GM23248 (cell line): ENCODE results near the gene MPP7. TPM values are rescaled to one million over a fixed set of nuclear protein-coding genes. Genes with fewer than 3 reads are reported as not detected.

Experiments
- DNase-seq: peaks from one replicate; pipeline ENCODE4 v3.0.0-alpha.2; 2015
- H2AFZ ChIP-seq: fragments of 200-600 bp; sonication (generic); 2 replicates; pipeline ENCODE4 v1.6.1; 2016; ENCODE audit warnings: antibody characterized with exemption
- H3F3A ChIP-seq: fragments of 200-600 bp; sonication (generic); 2 replicates; pipeline ENCODE4 v1.6.1; 2016; ENCODE audit warnings: mild to moderate bottlenecking, antibody characterized with exemption, mixed run types; ENCODE audit not compliant: insufficient read depth
- H3K27ac ChIP-seq: fragments of 200-600 bp; sonication (generic); 2 replicates; pipeline ENCODE4 v1.5.1; 2016; ENCODE audit warnings: mild to moderate bottlenecking
- H3K27me3 ChIP-seq: fragments of 200-600 bp; sonication (generic); replicated peaks from 2 replicates; pipeline ENCODE4 v1.6.1; 2016; ENCODE audit warnings: mild to moderate bottlenecking; ENCODE audit not compliant: insufficient read depth
- H3K36me3 ChIP-seq: fragments of 200-600 bp; sonication (generic); 2 replicates; pipeline ENCODE4 v1.6.1; 2016; ENCODE audit warnings: low read depth, mild to moderate bottlenecking
- H3K4me1 ChIP-seq: fragments of 200-600 bp; sonication (generic); 2 replicates; pipeline ENCODE4 v1.6.1; 2016; ENCODE audit warnings: mild to moderate bottlenecking; ENCODE audit not compliant: insufficient read depth
- H3K4me2 ChIP-seq: fragments of 200-600 bp; sonication (generic); one replicate; pipeline ENCODE4 v1.6.1; 2016; ENCODE audit warnings: mild to moderate bottlenecking; ENCODE audit not compliant: unreplicated experiment
- H3K4me3 ChIP-seq: fragments of 200-600 bp; sonication (generic); 2 replicates; pipeline ENCODE4 v1.5.1; 2016; ENCODE audit warnings: mild to moderate bottlenecking
- H3K79me2 ChIP-seq: fragments of 200-600 bp; sonication (generic); 2 replicates; pipeline ENCODE4 v1.6.1; 2016; ENCODE audit warnings: mild to moderate bottlenecking; ENCODE audit not compliant: insufficient read depth
- H3K9ac ChIP-seq: fragments of 200-600 bp; sonication (generic); 2 replicates; pipeline ENCODE4 v1.6.1; 2016; ENCODE audit warnings: mild to moderate bottlenecking
- H3K9me2 ChIP-seq: fragments of 200-600 bp; sonication (generic); 2 replicates; pipeline ENCODE4 v1.6.1; 2016; ENCODE audit warnings: mixed run types, mild to moderate bottlenecking, moderate library complexity; ENCODE audit not compliant: insufficient read depth
- H3K9me3 ChIP-seq: fragments of 200-600 bp; sonication (generic); one replicate; pipeline ENCODE4 v1.6.1; 2017; ENCODE audit warnings: low read depth
- H4K20me1 ChIP-seq: fragments of 200-600 bp; sonication (generic); 2 replicates; pipeline ENCODE4 v1.6.0; 2016; ENCODE audit not compliant: insufficient read depth
- EZH2 ChIP-seq: fragments of 200-600 bp; sonication (generic); IDR thresholded peaks from 2 replicates; pipeline ENCODE4 v1.6.1; 2018; ENCODE audit warnings: antibody characterized with exemption, mild to moderate bottlenecking; ENCODE audit not compliant: insufficient read depth, poor library complexity, severe bottlenecking
- EZH2phosphoT487 ChIP-seq: fragments of 200-600 bp; sonication (generic); IDR thresholded peaks from 2 replicates; pipeline ENCODE4 v1.6.1; 2018; ENCODE audit warnings: antibody characterized with exemption, moderate library complexity, mild to moderate bottlenecking, low read depth; ENCODE audit not compliant: insufficient read depth
- WGBS, 2 experiments: methylation state at CpG; one replicate each; pipeline ENCODE4 v1.1.6; 2015 to 2017; ENCODE audit warnings: low lambda C conversion rate in 2 of 2, low coverage in 1 of 2; ENCODE audit errors: missing lambda C conversion rate in 2 of 2; 5-methylcytosine and 5-hydroxymethylcytosine counted together
- in situ Hi-C: fragments of 300-500 bp; cut with MboI; formaldehyde crosslinking; loops from 2 replicates; pipeline ENCODE4 v1.15.0; 2020
- polyA plus RNA-seq: library from polyadenylated mRNA; unstranded; fragments of >200 nt; fragmentation: Nextera tagmentation; extraction: Ambion mirVana; gene quantifications from 2 replicates; pipeline ENCODE4 v1.2.1, GENCODE V29; 2016
- total RNA-seq: library from RNA; depleted of rRNA; stranded (reverse); fragments of >200 nt; shearing (Covaris generic); gene quantifications from 2 replicates; pipeline ENCODE4 v1.2.3, GENCODE V29; 2014

The MPP7 gene
- total and polyA plus RNA-seq, 2 experiments from 2014 or later, result 0.09 to 0.65 TPM

DNA sequence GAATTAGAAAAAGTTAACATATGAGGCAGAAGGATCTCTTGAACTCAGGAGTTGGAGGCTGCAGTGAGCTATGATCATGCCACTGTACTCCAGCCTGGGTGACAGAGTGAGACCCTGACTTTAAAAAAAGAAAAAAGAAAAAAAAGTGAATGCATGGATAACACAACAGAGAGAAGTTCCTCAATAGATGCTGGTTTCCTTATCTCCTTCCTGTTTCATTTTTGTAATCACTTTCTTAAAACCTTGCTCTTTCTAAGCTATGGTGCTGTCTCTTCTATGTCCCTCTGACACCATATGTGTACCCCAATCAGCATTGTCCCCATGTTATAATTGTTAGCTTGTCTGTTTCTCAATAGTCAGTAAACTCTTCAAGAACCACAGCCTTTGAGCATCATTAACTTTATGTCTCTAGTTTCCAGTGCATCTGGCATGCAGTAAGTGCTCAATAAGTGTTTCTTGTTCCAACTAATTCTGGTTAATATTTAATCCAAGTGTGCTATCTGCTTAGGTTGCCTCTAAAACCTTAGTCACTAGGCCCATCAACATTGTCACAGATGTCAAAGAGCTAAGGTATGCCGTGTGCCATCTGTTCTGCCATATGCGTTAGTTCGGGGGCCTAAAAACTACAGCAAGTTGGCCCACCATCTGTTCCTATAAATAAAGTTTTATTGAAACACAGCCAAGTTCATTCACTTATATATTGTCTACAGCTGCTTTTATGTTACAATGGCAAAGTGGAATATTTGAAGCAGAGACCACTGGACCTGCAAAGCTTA lies 36.2 kb downstream of the MPP7 start:
- Histone ChIP-seq H3K79me2 (no peaks in the 10 kb centered on the region), H3F3A (no peaks in the 10 kb centered on the region), H3K4me3 (no peak overlapping the region), H3K4me1 (no peaks in the 10 kb centered on the region), H3K36me3 (no peaks in the 10 kb centered on the region), H3K27me3 (peaks cover 5% of the 10 kb centered on the region; the same call in 1 of the 2 replicates), H3K9ac (no peak overlapping the region), H3K4me2 (no peak overlapping the region), H4K20me1 (no peaks in the 10 kb centered on the region), H3K9me3 (no peaks in the 10 kb centered on the region), H3K27ac (no peak overlapping the region), H3K9me2 (no peaks in the 10 kb centered on the region), H2AFZ (no peak overlapping the region)
- no peak for TF ChIP-seq EZH2
- no peak for TF ChIP-seq EZH2phosphoT487
- 80 to 91% methylated on average over 3 of the region's 3 CpGs for WGBS, 2 experiments
- no peak for DNase-seq
- in situ Hi-C loops, result no loop called here

DNA sequence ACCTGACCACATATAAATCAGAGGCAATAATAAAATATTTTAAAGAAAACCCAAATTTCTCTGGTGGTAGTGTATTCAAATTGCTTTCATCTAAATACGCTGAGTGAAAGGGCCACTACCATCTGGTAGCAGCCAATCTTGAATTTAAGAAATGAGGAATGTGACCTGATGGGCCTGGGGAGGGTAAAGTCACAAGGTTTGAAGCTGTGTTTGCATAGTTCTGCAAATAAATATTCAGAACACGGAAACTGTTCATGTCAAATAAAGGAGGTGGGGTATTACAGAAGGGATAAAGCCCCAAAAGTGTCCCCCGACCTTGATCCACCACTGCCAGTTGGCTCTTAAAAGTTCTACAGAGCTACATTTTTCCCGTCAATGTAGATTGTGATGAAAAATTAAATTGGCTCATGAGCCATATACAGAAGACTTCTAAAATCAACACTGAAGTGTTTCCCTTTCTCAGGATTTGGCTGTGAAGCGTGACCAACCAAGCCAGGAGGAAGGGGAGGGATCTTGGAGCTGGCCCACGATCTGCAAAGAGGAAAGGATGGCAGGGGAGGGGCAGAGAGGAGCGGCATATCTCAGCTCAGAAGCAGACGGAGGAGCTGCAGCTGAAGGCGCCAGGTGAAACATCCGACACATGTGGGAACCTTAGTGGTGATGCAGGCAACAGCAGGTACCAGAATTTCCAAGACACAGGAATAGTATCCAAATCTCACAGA lies 39.6 kb downstream of the MPP7 start:
- no peaks in the 10 kb centered on the region for H3K36me3 ChIP-seq
- H3K27me3 ChIP-seq, result peaks cover 5% of the 10 kb centered on the region; the same call in 1 of the 2 replicates
- H3K79me2 ChIP-seq, result no peaks in the 10 kb centered on the region
- WGBS, 2 experiments, result 32 to 37% methylated on average over 10 of the region's 10 CpGs
- H3K4me2 ChIP-seq, result no peak overlapping the region
- DNase-seq, result no peak
- TF ChIP-seq EZH2 (no peak), EZH2phosphoT487 (no peak)
- no peaks in the 10 kb centered on the region for H3F3A ChIP-seq
- H4K20me1 ChIP-seq, result no peaks in the 10 kb centered on the region
- H3K4me1 ChIP-seq, result no peaks in the 10 kb centered on the region
- H3K9me2 ChIP-seq, result no peaks in the 10 kb centered on the region
- H3K4me3 ChIP-seq, result no peak overlapping the region
- no peaks in the 10 kb centered on the region for H3K9me3 ChIP-seq
- no peak overlapping the region for H3K9ac ChIP-seq
- in situ Hi-C loops, result no loop called here
- no peak overlapping the region for H2AFZ ChIP-seq
- H3K27ac ChIP-seq, result no peak overlapping the region

DNA sequence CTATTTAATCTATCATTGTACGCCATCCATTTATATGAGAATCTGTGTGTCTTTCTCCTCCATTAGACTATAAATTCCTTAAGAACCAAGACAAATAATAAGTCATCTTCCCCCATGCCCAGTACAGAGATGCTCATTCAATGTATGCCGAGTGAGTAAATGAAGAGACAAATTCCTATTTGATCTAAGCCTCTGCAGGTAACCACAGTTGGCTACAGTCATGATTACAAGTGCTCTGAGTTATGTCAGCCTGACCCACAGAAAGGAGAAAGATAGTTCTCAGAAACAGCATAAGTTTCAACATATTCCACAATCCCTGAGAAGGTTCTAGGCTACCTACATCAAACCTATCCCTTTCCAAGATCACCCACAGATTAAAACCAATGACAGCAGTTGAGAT lies 46.1 kb downstream of the MPP7 start:
- in situ Hi-C loops, result no loop called here
- Histone ChIP-seq H3K4me2 (no peak overlapping the region), H3K27ac (no peak overlapping the region), H3K79me2 (no peaks in the 10 kb centered on the region), H3K9ac (no peak overlapping the region), H3K4me3 (no peak overlapping the region), H3K4me1 (0 out of 2 replicates have a peak, but pooled peaks cover 7% of the 10 kb centered on the region), H4K20me1 (no peaks in the 10 kb centered on the region), H3K36me3 (no peaks in the 10 kb centered on the region), H2AFZ (no peak overlapping the region), H3K9me3 (no peaks in the 10 kb centered on the region), H3K27me3 (peaks cover 5% of the 10 kb centered on the region; the same call in 1 of the 2 replicates), H3F3A (no peaks in the 10 kb centered on the region), H3K9me2 (no peaks in the 10 kb centered on the region)
- 62 to 75% methylated on average over 2 of the region's 2 CpGs for WGBS, 2 experiments
- DNase-seq, result no peak
- TF ChIP-seq EZH2 (no peak), EZH2phosphoT487 (no peak)

DNA sequence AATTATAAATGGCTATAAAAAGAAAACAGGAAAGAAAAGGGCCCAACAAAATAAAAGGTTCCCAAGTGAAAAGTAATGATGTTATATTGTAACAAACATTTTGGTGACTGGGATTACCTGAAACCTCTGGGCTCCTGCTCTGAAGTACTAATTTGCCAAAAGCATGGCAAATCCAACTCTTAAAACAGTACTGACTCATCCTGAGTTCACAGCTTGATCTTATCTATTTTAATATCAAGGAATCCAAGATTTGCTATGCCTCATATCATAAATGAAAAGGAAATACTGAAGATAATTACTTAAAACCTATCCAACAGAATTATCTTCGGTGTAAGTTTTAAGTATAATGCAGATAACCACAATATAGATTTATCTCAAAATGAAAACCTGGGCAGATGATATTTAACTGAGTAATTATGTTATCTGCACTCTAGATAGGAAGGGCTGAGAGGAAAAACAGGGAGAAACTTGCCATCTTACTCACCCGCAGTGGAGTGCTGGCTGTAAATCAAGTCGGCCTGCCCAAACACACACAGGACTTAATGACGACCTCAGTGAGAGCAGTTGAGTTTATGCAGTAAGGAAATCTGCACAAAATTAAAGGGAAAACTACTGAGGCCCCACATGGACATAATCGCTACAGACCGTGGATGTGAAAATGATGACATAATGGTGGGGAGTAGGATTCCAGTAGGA lies 48.4 kb downstream of the MPP7 start:
- Histone ChIP-seq H3K4me3 (0 out of 2 replicates have a peak overlapping the region, but pooled peaks have one; percentile 1), H3K27ac (no peak overlapping the region), H2AFZ (no peak overlapping the region), H4K20me1 (no peaks in the 10 kb centered on the region), H3K9me3 (no peaks in the 10 kb centered on the region), H3K27me3 (peaks cover 5% of the 10 kb centered on the region; the same call in 1 of the 2 replicates), H3K9me2 (no peaks in the 10 kb centered on the region), H3K79me2 (no peaks in the 10 kb centered on the region), H3F3A (no peaks in the 10 kb centered on the region), H3K36me3 (no peaks in the 10 kb centered on the region), H3K9ac (no peak overlapping the region), H3K4me2 (peak overlapping the region; percentile 2), H3K4me1 (0 out of 2 replicates have a peak, but pooled peaks cover 7% of the 10 kb centered on the region)
- WGBS, 2 experiments, result 14 to 17% methylated on average over 6 of the region's 6 CpGs
- in situ Hi-C loops, result loop anchor here (5.0 kb wide), 1 partner anchor 128 kb away; no protein-coding TSS in a partner anchor
- no peak for TF ChIP-seq EZH2
- peak; percentile 63 for DNase-seq
